GM18861 (cell line): ENCODE data around the gene ALG12.

Experiments
- ATAC-seq: cut with Tn5 transposase; IDR thresholded peaks from one replicate; pipeline ENCODE4 v1.9.1; 2021; ENCODE audit not compliant: unreplicated experiment

The ALG12 gene

DNA sequence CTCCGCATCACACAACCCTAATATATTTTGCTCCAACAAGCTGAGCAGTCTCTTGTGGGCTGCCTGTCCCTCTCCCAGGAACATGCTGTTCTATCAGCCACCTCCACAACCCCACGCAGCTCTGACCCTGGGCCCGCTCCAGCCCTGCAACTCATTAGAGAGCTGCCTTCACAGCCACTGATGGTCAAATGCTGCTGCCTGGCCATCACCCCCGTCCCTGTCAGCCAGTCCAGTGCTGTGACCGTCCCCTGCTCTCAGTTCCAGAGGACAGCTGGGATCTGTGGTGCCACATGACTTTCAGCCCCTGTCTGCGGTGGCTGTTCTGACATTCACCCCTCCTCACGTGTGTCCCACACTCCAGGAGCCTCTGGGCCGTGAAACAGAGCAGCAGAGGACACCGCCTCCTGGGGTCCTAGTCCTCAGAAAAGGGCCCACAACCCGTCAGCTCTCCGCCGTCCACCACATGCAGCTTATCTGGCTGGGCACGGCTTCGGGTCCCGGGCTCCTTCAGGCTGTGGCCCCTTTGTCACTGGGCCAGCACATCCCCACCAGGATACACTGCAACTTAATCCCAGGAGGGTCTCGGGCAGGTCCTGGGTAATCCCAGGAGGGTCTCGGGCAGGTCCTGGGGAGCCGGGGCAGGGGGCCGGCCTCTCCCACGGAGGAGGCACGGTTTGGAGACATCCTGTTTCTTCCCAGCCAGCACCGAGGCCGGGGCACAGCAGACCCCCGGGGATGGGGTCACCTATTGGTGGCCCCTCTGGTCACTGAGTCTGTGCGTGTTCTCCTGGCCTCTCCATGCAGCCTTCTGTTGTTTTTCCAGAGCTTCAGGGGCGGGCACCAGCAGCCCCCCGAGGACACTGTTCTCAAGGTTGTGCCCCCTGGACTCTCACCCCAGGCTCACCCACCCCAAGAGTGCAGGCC is 15.3 kb upstream of the ALG12 start:
- ATAC-seq = no peak

DNA sequence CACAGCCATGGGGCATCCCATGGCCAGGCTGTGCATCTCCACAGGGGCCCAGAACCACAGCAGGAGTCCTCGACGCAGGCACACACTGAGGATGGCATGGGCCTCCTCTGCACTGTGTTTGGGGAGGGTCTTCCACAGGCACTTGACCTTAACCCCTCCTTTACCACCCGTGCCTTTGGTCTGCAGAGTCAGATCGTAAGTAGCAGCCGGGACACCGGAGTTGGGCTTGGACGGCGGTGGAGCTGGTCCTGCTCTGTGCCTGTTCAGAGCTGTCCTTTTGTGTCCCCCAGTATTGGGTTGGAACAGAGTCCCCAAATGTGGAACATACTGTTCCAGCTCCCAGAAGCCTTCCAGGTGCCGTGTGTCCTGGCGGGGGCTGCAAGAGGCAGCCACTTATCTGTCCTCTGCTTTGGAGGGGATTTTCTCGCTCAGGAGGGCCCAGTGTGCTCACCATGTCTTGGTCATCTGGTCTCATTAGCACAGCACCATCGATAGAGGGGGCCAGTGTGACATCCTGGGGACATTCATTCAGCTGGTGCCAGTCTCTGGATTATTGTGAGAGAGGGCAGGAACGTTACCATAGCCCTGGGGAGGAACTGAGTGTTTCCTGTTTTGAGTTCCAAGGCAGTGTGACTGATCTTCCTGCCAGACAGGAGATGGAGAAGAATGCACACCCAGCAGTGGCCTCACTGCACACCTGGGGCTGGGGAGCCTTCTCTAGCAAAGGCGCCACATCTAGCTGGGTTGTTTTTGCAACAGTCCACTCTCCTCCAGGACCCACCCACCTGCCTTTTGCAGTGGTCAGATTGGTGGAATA is 12.6 kb upstream of the ALG12 start:
- peak; percentile 31 for ATAC-seq

DNA sequence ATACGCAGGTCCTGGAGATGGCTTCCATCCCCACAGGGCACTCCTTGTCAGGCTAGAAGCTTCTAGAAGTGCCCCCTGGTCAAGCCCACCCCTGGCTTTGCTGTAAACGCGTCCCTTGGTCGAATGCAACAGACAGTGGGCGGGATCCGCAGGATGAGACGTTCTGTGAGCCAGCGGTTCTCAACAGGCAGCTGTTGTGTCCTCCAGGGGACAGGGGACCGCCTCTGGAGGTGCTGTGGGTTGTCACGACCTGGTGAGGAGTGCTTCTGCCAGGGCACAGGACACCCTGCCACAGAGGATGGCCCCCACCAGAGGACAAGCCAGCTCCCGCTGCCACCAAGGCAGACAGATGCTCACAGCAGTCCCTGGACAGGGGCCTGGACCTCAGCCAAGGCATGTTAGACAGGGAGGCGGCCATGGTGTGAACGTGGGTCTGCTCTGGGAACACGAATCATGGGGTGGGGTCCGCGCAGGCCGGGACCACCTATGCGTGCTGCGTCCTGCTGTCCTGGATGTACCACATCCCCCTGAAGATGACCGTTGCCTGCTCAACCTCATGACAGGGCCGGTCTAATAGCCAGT is 11.8 kb upstream of the ALG12 start:
- ATAC-seq = no peak

DNA sequence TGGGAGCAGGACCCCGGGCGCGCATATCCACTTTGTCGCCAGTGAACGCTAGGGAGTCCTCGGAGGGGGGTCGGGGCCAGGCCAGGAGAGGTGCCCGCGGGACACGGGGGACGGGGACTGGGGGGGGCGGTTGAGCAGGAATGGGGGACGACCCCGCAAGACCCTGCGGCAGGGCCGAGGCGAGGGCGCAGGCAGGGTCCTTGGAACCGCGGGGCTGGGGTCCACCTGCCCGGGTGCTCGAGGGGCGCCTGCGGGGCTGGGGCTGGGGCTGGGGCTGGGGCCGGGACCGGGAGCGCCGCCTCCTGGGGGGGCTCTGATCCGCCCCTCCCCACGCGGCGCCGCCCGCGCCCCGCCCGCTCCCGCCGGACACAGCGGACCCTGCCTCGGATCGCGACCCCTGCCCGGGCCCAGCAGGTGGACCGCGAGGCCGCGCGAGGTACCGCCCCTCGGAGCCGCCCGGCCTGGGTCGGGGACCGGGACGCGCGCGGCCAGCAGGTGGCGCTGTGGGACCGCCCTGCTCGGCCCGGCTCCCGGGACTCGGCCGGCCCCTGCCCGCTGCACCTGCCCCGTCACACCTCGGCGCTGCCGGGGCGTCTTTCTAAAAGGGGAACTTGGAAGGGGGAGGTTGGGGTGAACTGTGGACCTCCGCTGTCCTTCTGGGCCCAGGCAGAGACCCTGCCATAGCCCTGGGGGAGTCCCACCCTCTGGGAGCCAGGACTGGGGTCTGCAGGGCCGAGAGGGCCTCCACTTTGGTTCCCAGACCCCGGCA is 11.2 kb upstream of the ALG12 start:
- ATAC-seq = no peak

DNA sequence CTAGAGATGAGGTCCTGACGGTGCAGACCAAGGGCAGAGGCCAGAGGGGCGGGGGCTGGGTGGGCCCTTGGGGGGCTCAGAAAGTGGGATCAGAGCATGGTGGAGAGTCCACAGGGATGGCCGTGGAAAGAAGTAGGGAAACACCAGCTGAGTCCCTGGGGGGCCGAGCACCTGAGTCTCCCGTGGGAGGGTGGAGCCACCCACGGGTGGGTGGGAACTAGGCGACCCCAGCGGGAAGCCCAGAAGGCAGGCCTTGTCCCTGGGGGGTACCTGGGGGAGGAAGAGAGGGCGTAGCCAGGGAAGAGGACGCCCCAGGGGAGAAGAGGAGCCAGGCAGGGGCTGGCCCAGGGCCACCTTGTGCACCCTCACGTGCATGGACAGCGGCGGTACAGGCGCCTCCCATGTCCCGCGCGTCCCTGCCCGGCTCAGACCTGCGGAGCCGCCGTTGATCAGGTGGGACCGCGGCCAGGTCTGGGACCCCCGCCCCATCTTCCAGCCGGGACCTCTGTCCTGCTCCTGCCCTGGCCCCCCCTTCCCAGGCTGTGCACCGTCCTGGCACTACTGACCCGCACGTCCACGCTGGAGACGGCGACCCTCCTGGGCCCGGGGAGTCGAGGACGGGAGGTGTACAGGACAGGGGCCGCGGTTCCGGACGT is 10.4 kb upstream of the ALG12 start:
- no peak for ATAC-seq

DNA sequence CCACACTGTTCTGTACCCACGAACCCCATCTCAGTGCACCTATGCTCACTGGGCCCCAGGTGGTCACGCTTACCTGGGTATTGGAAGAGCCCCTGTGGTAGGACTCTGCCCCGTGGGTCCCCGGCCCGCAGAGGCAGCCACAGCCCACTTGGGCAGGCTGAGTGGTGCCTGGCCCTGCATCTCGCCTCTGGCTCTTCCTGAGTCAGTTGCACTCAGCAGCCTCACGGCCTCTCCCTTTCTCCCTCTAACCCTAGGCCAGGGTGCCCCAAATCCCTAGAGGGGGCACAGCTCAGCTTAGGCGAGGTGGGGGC is 9.9 kb upstream of the ALG12 start:
- ATAC-seq = no peak

DNA sequence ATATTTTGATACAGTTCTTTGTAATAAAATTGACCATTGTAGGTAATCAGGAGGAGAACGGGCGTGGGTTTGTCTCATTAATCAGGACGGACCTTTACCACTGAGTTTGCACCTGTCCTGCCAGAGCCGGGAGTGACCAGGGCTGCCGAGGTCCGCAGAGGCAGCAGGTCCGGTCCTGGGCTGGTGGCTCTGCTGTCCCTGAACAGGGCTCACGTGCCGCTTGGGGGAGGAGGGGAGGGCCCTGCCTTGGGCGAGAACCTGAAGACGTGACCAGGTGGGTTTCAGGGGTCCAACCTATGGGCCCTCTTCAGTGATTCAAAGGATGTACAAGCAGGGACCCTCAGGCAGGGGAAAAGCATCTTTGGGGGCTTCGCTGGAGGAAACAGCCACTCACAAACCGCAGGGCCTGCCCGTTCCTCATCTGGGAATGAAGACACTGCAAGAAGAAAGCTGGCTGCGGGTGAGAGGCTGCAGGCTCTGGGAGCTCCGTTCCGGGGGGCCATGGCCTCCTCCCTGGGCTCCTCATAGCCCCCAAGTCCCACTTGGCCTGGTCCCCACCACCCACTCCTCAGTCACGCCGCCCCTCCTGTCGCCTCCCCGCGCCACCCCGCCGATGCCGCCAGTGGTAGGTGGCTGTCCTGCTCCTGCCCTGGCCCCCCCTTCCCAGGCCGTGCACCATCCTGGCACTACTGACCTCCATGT is 9.4 kb upstream of the ALG12 start:
- no peak for ATAC-seq

DNA sequence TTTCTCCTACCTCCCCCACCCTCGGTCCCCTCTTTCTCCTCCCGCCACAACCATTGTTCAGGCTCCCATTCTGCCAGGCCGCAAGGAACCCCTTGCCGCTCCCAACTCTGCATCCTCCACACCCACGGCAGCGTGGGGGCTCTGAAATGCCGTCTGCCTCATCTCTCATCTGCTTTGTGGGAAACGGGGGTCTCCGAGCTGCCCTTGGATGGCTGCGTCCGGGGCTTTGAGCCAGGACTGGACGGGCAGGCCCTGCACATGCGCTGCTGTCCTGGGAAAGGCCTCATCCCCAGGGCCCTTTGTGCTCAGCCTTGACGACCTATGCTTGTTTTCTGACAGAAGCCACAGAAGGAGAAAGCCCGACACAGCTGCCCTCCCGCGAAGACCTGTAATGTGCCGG is 8.7 kb upstream of the ALG12 start:
- ATAC-seq = no peak

DNA sequence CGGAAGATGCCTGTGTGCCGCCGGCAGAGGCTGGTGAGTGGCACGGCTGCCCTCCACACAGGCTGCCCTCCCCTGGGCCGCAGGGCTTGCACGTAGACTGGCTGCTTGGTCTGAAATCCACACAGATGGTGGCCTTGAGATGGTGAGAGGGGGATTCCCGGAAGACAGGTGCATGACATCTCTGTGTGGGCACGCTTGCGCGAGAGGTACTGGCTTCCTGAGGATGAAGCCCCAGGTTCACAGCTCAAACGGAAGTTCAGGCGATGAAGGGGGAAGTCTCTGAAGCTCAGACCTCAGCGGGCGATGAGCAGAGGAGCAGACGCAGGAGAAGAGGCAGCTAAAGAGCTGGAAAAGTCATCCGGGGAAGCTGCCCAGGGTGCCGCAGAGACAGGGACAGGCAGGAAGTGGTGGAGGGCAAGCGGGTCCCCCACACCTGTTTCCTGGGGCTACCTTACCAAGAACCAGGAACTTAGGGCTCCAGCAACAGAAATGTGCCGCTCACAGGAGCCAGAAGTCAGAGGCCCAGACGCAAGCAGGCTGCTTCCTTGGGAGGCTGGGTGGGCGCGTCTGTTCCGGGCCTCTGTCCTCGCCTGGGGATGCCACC is 7.4 kb upstream of the ALG12 start:
- ATAC-seq = no peak

DNA sequence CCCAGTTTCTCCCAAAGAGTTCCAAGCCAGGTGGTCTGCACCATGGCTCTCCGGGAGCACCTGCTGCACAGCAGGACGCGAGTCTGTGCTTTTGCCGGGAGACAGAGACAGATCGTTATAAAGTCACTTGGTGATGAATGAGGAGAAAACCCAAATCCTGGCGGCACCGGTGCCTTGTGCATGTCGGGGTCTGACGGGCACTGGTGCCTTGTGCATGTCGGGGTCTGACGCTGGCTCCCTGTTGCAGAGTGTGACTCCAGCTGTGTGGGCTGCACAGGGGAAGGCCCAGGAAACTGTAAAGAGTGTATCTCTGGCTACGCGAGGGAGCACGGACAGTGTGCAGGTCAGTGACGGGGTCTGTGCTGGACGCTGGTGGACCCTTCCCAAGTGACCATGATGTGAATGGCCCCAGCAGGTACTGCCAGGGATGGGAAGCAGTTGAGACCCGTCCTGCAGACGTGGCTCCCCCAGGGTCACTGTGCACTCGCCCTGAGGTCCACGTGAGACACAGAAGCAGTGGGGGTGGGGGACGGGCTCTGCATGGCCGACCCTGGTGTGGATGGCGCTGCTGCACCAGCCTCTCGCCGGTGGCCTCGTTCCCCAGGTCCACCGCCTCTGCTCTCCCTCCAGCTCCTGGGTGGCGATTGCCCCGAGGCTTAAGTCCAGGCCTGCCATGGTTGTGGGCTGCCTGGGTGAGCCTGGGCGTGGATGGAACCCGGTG is 6.0 kb upstream of the ALG12 start:
- ATAC-seq = no peak

DNA sequence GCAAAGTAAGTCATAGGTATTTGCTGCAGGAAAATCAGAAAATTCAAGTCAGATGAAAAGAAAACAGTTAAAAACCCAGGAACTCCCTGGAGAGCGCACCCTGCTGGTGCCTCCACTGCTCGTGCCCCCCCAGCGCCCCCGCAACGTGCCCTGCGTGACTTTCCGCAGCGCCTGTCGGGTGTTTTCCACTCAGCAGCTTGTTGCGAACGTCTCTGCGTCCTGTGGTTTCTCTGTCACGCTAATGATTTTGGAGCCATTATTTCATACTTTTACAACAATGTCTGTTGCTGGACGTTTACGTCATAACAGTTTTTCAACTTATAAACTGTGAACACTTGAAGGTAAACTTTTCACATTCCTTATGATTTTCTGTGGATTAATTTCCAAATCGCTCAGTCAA is 5.2 kb upstream of the ALG12 start:
- no peak for ATAC-seq

DNA sequence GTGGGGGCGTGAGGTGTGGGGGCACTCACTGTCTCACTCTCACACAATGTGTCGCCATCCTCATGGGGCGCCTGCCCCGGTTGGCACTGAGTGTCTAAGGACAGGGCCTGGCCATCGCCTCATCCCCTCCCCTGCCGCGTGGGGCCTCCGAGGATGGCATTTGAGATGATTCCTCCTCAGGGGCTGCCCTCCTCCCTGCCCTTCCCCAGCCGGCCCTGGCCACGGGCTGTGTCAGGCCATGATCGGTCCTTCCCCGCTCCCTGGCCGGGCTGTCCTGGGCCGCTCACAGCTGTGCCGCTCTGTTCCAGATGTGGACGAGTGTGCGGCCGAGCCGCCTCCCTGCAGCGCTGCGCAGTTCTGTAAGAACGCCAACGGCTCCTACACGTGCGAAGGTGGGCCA is 4.7 kb upstream of the ALG12 start:
- ATAC-seq = no peak

DNA sequence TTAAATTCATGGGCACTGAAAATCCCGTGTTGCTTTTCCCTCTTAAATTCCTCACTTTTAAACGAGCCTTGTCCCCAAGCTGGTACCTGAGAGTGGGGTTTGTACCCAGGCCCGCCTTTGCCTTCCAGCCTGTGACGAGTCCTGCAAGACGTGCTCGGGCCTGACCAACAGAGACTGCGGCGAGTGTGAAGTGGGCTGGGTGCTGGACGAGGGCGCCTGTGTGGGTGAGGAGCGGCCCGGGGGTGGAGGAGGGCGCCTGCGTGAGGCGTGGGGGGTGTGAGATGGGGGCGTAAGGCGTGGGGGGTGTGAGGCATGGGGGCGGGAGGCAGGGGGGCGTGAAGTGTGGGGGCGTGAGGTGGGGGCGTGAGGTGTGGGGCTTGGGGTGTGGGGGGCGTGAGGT is 4.2 kb upstream of the ALG12 start:
- no peak for ATAC-seq

DNA sequence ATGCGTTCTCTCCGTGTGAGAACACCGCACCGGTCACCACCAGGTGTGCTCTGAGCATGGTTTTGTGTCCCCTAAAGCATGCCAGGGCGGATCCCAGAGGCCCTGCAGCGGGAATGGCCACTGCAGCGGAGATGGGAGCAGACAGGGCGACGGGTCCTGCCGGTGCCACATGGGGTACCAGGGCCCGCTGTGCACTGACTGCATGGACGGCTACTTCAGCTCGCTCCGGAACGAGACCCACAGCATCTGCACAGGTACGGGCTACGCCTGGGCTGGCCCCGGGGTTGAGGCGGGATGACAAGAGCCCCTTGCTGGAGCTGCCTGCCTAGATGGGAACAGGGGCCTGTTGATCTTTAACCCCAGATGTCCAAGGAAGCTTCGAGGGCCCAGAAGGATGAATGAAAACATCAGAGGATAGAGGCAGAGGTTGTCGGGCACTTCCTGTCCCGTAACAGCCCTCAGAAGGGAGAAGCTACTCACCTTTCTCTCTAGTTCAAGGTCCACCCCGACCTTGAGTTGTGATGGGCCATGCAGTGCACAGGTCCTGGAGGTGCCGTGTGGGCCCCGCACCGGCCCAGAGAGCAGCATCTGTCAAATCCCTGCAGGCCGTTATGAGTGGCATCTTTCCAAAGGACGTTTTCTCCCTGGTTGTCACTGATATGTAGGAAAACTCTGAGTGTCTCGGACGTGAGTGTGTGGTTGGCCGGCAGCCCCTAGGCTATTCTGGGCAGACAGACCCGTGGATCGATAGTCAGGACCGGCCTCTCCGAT is 3.5 kb upstream of the ALG12 start:
- ATAC-seq = no peak

DNA sequence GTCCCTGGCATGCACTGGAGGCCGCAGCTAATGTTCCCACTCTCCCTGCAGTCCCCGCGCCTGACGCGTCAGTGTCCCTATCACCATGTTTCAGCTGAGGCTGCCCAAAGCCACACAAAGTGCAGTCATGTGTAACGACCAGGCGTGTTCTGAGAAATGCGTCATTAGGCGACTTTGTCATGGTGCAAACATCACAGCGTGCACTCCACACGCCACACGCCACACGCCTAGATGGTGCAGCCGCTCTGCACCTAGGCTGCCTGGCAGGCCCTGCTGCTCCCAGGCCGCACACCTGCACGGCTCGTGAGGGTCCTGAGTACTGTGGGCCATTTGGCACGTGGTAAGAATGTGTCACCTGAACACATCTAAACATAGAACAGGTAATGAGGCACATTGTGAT is 2.6 kb upstream of the ALG12 start:
- no peak for ATAC-seq

DNA sequence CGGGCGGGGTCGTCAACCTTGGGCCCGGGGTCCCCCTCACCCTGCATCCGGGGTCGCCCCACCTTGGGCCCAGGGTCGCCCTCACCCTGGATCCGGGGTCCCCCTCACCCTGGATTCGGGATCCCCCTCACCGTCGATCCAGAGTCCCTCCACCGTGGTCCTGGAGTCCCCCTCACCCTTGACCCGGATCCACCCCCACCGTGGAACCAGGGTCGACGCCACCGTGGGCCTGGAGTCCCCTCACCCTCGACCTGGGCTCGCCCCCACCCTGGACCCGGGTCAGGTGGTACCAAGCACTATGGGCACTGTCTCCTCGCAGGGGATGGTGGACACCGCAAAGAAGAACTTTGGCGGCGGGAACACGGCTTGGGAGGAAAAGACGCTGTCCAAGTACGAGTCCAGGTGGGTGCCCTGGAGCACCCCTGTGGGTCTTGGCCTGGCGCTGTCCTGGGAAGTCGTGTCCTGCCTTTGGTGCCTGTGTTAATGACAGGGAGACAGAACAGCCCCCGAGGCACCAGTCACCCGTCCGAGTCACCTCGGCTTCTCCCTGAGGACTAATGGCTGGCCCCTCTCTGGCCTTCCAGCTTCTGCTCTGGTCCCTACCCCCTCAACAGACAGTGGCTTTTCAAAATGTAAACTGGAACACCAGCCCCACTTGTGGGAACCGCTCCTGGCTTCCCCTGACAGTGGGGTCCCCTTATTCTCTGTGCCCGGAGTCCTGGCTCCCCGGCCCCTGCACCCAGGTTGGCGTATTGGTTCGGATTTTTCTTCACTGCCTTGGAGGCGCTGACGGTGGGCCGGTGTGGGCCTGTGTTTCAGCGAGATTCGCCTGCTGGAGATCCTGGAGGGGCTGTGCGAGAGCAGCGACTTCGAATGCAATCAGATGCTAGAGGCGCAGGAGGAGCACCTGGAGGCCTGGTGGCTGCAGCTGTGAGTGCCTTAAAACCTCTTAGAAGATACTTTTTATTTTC is 958 bp upstream of the ALG12 start:
- ATAC-seq = no peak

DNA sequence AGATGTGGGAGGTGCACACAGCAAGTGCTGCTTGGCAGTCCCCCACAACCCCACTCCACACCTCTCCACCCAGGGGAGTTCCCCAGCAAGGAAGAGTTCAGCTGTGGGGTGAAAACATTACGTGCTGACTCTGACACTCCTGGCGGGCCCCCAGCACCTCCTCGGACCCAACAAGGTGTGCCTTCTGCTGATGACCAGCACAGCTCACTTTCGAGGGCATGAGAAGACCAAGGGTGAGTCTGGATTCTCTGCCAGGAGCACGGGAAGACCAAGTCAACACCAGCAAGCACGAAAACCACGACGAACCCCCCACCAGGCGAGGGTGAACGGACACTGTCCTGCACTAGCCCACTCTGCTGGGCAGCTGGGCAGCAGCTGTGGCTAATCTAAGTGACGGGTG is 1.4 kb downstream of the ALG12 start:
- ATAC-seq = no peak
